IPS-18c (cell line): ENCODE data around the gene ACTN1.
"Not testable (repeated sequence)": the region's sequence is repeated elsewhere in the genome, so short reads cannot be mapped to it uniquely, and the experiment has no call there.

Source experiments
- H3K4me3 ChIP-seq: 2 replicates; pipeline ENCODE4 v1.7.0; 2013; ENCODE audit warnings: low read depth, mild to moderate bottlenecking, low read length, moderate library complexity; ENCODE audit not compliant: insufficient read depth
- H3K9me3 ChIP-seq: one replicate; pipeline ENCODE4 v1.6.1; 2013; ENCODE audit warnings: mild to moderate bottlenecking, low read length, moderate library complexity; ENCODE audit not compliant: control insufficient read depth, insufficient read depth

Gene ACTN1

GRCh38 chr14:68974759-68975347, 4.2 kb downstream of the ACTN1 start:
- H3K9me3 ChIP-seq, result no peaks in the 10 kb centered on the region
- no peak overlapping the region for H3K4me3 ChIP-seq

- H3K9me3 ChIP-seq, result no peaks in the 10 kb centered on the region
- no peak overlapping the region for H3K4me3 ChIP-seq
Measured at GRCh38 chr14:68973639-68974038, 5.5 kb downstream of the ACTN1 start.

GRCh38 chr14:68973219-68973565, 5.9 kb downstream of the ACTN1 start:
- H3K4me3 ChIP-seq, H3K9me3 ChIP-seq: not testable (repeated sequence)

- H3K9me3 ChIP-seq, result no peaks in the 10 kb centered on the region
- no peak overlapping the region for H3K4me3 ChIP-seq
Measured at GRCh38 chr14:68972507-68973218, 6.4 kb downstream of the ACTN1 start.

- no peak overlapping the region for H3K4me3 ChIP-seq
- H3K9me3 ChIP-seq, result no peaks in the 10 kb centered on the region
Measured at GRCh38 chr14:68971411-68972035, 7.6 kb downstream of the ACTN1 start.

GRCh38 chr14:68970736-68971135, 8.4 kb downstream of the ACTN1 start:
- Histone ChIP-seq H3K9me3 (no peaks in the 10 kb centered on the region), H3K4me3 (no peak overlapping the region)

GRCh38 chr14:68970038-68970612, 9.0 kb downstream of the ACTN1 start:
- Histone ChIP-seq H3K9me3 (no peaks in the 10 kb centered on the region), H3K4me3 (no peak overlapping the region)

- Histone ChIP-seq H3K4me3 (no peak overlapping the region), H3K9me3 (no peaks in the 10 kb centered on the region)
Measured at GRCh38 chr14:68969278-68970033, 9.6 kb downstream of the ACTN1 start.

GRCh38 chr14:68968721-68969120, 10.4 kb downstream of the ACTN1 start:
- Histone ChIP-seq H3K9me3 (no peaks in the 10 kb centered on the region), H3K4me3 (no peak overlapping the region)

- Histone ChIP-seq H3K9me3 (no peaks in the 10 kb centered on the region), H3K4me3 (no peak overlapping the region)
Measured at GRCh38 chr14:68968051-68968450, 11.1 kb downstream of the ACTN1 start.

- H3K9me3 ChIP-seq, result no peaks in the 10 kb centered on the region
- no peak overlapping the region for H3K4me3 ChIP-seq
Measured at GRCh38 chr14:68967459-68967940, 11.6 kb downstream of the ACTN1 start.

- Histone ChIP-seq H3K4me3 (no peak overlapping the region), H3K9me3 (no peaks in the 10 kb centered on the region)
Measured at GRCh38 chr14:68966872-68967301, 12.2 kb downstream of the ACTN1 start.

- H3K4me3 ChIP-seq, result no peak overlapping the region
- H3K9me3 ChIP-seq, result no peaks in the 10 kb centered on the region
Measured at GRCh38 chr14:68965261-68965761, 13.8 kb downstream of the ACTN1 start.

GRCh38 chr14:68964300-68965093, 14.6 kb downstream of the ACTN1 start:
- H3K9me3 ChIP-seq, result no peaks in the 10 kb centered on the region
- H3K4me3 ChIP-seq, result no peak overlapping the region

- H3K4me3 ChIP-seq, result no peak overlapping the region
- H3K9me3 ChIP-seq, result no peaks in the 10 kb centered on the region
Measured at GRCh38 chr14:68962681-68963080, 16.4 kb downstream of the ACTN1 start.

GRCh38 chr14:68961781-68962584, 17.1 kb downstream of the ACTN1 start:
- no peaks in the 10 kb centered on the region for H3K9me3 ChIP-seq
- H3K4me3 ChIP-seq, result no peak overlapping the region
